NCI-H2227 (cell line): ENCODE data around the gene OR5AU1.
A peak's percentile ranks its signal among the peaks of the same experiment; 100 is the strongest.
"Not testable (repeated sequence)": the region's sequence is repeated elsewhere in the genome, so short reads cannot be mapped to it uniquely, and the experiment has no call there.

ENCODE experiments used
- DNase-seq: peaks from one replicate; lab custom pipeline; 2025; ENCODE audit not compliant: unreplicated experiment; lab: John Stamatoyannopoulos, UW

The OR5AU1 gene

GRCh38 chr14:21182166-21182565 lies 26.3 kb upstream of the OR5AU1 start:
- no peak for DNase-seq

DNA sequence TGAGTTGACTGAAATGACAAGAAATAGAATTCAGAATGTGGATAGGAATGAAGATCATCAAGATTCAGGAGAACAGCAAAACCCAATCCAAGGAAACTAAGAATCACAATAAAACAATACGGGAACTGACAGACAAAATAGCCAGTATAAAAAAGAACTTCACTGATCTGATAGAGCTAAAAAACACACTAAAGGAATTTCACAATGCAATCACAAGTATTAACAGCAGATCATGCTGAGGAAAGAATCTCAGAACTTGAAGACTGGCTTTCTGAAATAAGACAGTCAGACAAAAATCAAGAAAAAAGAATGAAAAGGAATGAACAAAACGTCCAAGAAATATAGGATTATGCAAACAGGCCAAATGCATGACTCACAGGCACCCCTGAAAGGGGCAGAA lies 15.3 kb upstream of the OR5AU1 start:
- no peak for DNase-seq

DNA sequence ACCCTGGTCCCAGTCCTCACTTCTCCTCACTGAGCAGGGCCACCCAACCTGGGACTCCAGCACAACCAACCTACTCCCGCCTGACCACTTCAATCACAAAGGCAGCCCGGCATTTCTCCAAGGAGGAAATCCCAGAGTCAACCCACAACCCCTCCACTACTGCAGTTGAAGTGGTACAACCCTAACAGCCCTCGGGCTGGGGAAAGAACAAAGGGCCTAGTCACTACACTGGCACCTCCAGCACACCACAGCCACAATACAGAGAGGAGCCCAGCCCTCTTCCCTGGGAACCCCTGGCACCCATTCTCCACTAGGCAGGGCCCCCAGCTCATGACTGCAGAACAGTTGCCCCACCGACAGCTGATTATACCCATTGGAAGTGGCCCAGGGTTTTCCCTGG lies 13.7 kb upstream of the OR5AU1 start:
- DNase-seq: no peak

- no peak for DNase-seq
Observed at GRCh38 chr14:21168055-21168454, 12.2 kb upstream of the OR5AU1 start.

- not testable (repeated sequence) for DNase-seq
Observed at GRCh38 chr14:21165670-21166069, 9.8 kb upstream of the OR5AU1 start.

DNA sequence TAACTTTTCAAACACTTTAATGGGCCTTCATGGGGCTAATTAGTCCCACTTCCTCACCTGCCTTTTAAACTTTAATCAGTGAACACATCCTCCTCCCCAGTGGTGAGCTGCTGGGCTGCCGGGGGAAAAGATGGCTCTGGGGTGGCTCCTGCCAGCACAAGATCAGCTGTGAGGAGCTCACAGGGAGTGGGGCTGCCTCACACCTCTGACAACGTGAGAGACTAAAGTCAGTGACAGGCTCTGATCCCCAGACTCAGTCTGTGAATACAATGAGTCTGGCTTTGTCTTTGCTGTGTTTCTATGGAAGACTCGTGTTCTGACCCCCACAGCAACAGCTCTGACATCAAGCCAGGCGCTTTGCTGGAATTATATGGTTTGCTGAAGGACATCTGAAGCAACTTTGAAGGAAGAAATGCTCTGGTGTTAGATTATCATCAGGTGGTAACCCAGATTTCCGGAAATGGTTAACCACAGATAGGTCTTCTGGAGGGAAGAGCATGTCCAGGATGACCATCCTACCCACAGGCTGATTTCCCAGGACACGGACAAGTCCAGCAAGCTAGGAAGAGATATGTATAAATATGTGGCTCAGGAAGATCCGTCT lies 9.2 kb upstream of the OR5AU1 start:
- not testable (repeated sequence) for DNase-seq

GRCh38 chr14:21163871-21164291 lies 8.0 kb upstream of the OR5AU1 start:
- DNase-seq: no peak

DNA sequence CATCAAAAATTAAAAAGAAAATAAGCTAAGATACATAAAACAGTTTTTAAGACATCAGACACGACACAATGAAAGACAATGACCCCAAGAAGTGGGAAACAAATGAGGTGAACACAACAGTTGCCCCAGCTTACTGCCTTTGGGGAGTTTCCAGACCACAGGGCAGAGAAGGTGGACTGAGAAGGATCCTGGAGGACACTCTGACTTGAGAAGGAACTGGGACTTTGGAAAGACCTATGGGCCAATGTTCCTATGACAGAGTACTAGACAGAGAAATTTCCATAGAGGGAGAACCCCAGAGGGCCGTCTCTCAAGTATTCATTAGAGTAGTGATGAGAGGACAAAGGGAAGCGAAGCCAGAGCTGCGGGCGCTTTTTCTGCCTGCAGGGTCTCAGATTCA lies 6.2 kb upstream of the OR5AU1 start:
- DNase-seq: no peak

- no peak for DNase-seq
Observed at GRCh38 chr14:21160061-21160610, 4.3 kb upstream of the OR5AU1 start.

GRCh38 chr14:21158175-21158574 lies 2.3 kb upstream of the OR5AU1 start:
- DNase-seq: not testable (repeated sequence)

GRCh38 chr14:21149641-21150367 lies 6.1 kb downstream of the OR5AU1 start:
- DNase-seq: no peak

- DNase-seq: no peak
Observed at GRCh38 chr14:21145437-21145836, 10.4 kb downstream of the OR5AU1 start.

DNA sequence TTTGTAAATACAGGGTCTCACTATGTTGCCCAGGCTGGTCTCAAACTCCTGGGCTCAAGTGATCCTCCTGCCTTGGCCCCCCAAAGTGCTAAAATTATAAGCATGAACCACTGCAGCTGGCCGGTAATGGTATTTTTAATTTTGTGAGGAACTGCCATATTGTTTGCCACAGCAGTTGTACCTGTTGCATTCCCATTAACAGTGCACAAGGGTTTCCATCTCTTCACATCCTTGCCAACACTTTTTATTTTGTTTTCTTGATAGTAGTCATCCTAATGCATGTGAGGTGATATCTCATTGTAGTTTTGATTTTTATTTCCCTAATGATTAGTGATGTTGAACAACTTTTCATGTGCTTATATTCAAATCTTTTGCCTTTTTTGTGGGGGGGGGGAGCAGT lies 13.5 kb downstream of the OR5AU1 start:
- no peak for DNase-seq

DNA sequence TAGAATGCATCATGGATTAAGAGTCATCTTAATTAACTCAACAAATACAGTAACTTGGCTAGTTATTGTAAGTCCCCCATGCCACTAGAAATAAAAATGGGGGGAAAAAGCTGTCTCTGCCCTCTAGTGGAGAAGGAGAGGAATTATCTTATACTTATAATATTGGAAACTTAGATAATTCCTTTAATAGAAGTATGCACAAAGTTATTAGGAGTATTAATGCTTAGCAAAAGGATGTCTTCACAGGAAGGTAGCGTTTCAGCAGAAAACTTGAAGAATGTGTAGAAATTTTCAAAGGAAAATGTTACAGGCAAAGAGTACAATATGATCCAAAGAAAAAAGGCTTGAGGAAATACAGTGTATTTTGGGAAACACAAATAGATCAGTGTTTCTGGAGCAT lies 19.8 kb downstream of the OR5AU1 start:
- DNase-seq: peak; percentile 32

- DNase-seq: no peak
Observed at GRCh38 chr14:21133901-21134300, 22.0 kb downstream of the OR5AU1 start.

- DNase-seq: no peak
Observed at GRCh38 chr14:21123429-21123828, 32.4 kb downstream of the OR5AU1 start.

GRCh38 chr14:21121122-21121521 lies 34.7 kb downstream of the OR5AU1 start:
- DNase-seq: no peak

- no peak for DNase-seq
Observed at GRCh38 chr14:21120686-21121085, 35.2 kb downstream of the OR5AU1 start.

GRCh38 chr14:21118933-21119332 lies 36.9 kb downstream of the OR5AU1 start:
- DNase-seq: no peak

DNA sequence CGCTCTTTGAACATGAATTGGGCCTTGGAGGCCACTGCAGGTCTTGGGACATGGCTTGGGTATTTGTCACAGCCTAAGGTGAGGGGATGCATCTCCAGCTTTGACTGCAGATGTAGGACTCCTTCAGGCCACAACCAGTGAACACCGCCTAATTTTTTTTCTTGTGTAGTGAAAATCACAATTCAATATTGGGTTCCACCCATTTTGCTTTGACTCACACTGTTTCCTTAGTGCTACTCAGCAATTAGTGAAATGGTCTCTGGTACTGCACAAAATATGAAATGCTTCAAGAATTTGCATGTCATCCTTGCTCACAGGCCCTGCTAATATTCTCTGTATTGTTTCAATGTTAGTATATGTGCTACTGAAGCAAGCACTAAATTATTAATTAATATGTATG lies 42.5 kb downstream of the OR5AU1 start:
- no peak for DNase-seq

GRCh38 chr14:21112255-21112654 lies 43.6 kb downstream of the OR5AU1 start:
- DNase-seq: no peak

GRCh38 chr14:21109377-21110138 lies 46.3 kb downstream of the OR5AU1 start:
- no peak for DNase-seq
